ENCODE measurements around the gene ZC2HC1C. TPM values are rescaled to one million over a fixed set of nuclear protein-coding genes. Genes with fewer than 3 reads are reported as not detected.
A peak's percentile ranks its signal among the peaks of the same experiment; 100 is the strongest.

Gene ZC2HC1C
- total and polyA plus RNA-seq, 5 donors from 2014 or later = 0.49 to 0.99 (median 0.88) TPM; not detected in 1

- H3K27me3 ChIP-seq (ENCODE audit: control insufficient read depth, insufficient read depth, low read length) = no peaks in the 10 kb centered on the region
- Mint-ChIP-seq H3K27me3 (no peaks in the 10 kb centered on the region), H3K36me3 (peaks cover 55% of the 10 kb centered on the region), H3K27ac (no peak overlapping the region), H3K4me1 (peaks cover 0 to 6% (median under 1%) of the 10 kb centered on the region in 4 donors), H3K4me3 (no peak overlapping the region), H3K9me3 (no peaks in the 10 kb centered on the region)
- no peak overlapping the region for H3K27ac ChIP-seq (ENCODE audit: insufficient read depth, low read length, poor library complexity, severe bottlenecking)
- no peaks in the 10 kb centered on the region for H3K4me1 ChIP-seq (ENCODE audit: control insufficient read depth, insufficient read depth, low read length, poor library complexity, severe bottlenecking)
- no peak overlapping the region for H3K4me3 ChIP-seq (ENCODE audit: low read depth, low read length)
- H3K9me3 ChIP-seq (ENCODE audit: control insufficient read depth in 2 of 2, low read length in 2 of 2) = no peaks in the 10 kb centered on the region
- DNase-seq (no peak), ATAC-seq (ENCODE audit: low read depth in 2 of 2) (no peak)
- peaks cover 82% of the 10 kb centered on the region for H3K36me3 ChIP-seq (ENCODE audit: control insufficient read depth, insufficient read depth, low read length)
These were observed 26.2 kb downstream of the ZC2HC1C start for GRCh38 chr14:75095690-75096089.

DNA sequence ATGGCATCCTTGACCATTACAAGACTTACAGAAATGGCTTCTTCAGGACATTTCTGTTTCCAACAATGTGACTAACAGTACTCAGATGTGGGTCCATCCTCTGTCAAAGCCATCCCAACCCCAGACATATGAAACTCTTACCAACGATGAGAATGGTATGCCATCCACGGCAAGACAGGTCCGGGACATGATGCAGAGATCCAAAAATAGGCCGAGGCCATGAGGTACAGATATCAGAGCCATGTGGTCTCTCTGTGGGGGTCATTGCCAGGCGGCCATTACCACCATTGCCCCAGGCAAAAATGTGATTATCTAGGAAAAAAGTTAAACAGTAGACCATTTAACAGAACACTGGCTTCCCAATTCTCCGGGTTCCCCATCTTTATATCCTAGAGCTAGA lies 27.5 kb downstream of the ZC2HC1C start:
- no peaks in the 10 kb centered on the region for H3K27me3 Mint-ChIP-seq
- H3K4me3 Mint-ChIP-seq = no peak overlapping the region
- H3K27ac Mint-ChIP-seq = no peak overlapping the region
- H3K9me3 Mint-ChIP-seq = no peaks in the 10 kb centered on the region
- Histone ChIP-seq H3K4me1 (ENCODE audit: control insufficient read depth, insufficient read depth, low read length, poor library complexity, severe bottlenecking) (no peaks in the 10 kb centered on the region), H3K27me3 (ENCODE audit: control insufficient read depth, insufficient read depth, low read length) (no peaks in the 10 kb centered on the region), H3K9me3 (ENCODE audit: control insufficient read depth in 2 of 2, low read length in 2 of 2) (no peaks in the 10 kb centered on the region), H3K4me3 (ENCODE audit: low read depth, low read length) (no peak overlapping the region), H3K27ac (ENCODE audit: insufficient read depth, low read length, poor library complexity, severe bottlenecking) (no peak overlapping the region), H3K36me3 (ENCODE audit: control insufficient read depth, insufficient read depth, low read length) (peaks cover 83% of the 10 kb centered on the region)
- no peak for DNase-seq
- H3K4me1 Mint-ChIP-seq = peaks cover 0 to 6% (median under 1%) of the 10 kb centered on the region in 4 donors
- no peak for ATAC-seq (ENCODE audit: low read depth in 2 of 2)
- H3K36me3 Mint-ChIP-seq = peaks cover 59% of the 10 kb centered on the region

GRCh38 chr14:75098212-75098611 lies 28.8 kb downstream of the ZC2HC1C start:
- Histone ChIP-seq H3K27ac (ENCODE audit: insufficient read depth, low read length, poor library complexity, severe bottlenecking) (no peak overlapping the region), H3K9me3 (ENCODE audit: control insufficient read depth in 2 of 2, low read length in 2 of 2) (no peaks in the 10 kb centered on the region), H3K4me1 (ENCODE audit: control insufficient read depth, insufficient read depth, low read length, poor library complexity, severe bottlenecking) (no peaks in the 10 kb centered on the region), H3K36me3 (ENCODE audit: control insufficient read depth, insufficient read depth, low read length) (peaks cover 79% of the 10 kb centered on the region), H3K4me3 (ENCODE audit: low read depth, low read length) (no peak overlapping the region), H3K27me3 (ENCODE audit: control insufficient read depth, insufficient read depth, low read length) (no peaks in the 10 kb centered on the region)
- H3K9me3 Mint-ChIP-seq = no peaks in the 10 kb centered on the region
- no peak for DNase-seq
- no peak overlapping the region for H3K4me3 Mint-ChIP-seq
- peaks cover 57% of the 10 kb centered on the region for H3K36me3 Mint-ChIP-seq
- no peak for ATAC-seq (ENCODE audit: low read depth in 2 of 2)
- peaks cover 0 to 6% (median under 1%) of the 10 kb centered on the region in 4 donors for H3K4me1 Mint-ChIP-seq
- H3K27me3 Mint-ChIP-seq = no peaks in the 10 kb centered on the region
- H3K27ac Mint-ChIP-seq = peak overlapping the region in 1 of 3 donors; percentile 53

DNA sequence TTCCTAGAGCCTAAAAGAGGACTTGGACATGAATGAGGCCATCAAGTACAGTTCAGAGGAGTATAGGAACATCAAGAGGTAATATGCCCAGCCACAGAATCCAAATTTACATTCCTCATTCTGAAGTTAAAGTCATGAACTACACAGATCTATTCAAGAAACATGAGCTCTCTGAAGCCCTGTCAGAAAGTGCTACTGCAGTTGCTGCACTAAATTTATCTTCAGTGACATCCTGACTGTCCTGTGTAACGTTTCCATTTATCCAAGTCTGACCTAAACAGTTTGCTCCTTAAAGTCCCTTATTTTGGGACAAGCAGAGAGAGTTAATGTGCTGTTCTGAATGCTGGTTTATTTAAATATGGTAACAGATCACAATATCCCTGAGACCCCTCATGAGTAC lies 29.2 kb downstream of the ZC2HC1C start:
- Mint-ChIP-seq H3K4me1 (peaks cover 0 to 6% (median under 1%) of the 10 kb centered on the region in 4 donors), H3K27ac (peak overlapping the region in 1 of 3 donors; percentile 53), H3K9me3 (no peaks in the 10 kb centered on the region), H3K4me3 (no peak overlapping the region), H3K27me3 (no peaks in the 10 kb centered on the region), H3K36me3 (peaks cover 61% of the 10 kb centered on the region)
- Histone ChIP-seq H3K36me3 (ENCODE audit: control insufficient read depth, insufficient read depth, low read length) (peaks cover 80% of the 10 kb centered on the region), H3K4me1 (ENCODE audit: control insufficient read depth, insufficient read depth, low read length, poor library complexity, severe bottlenecking) (no peaks in the 10 kb centered on the region), H3K4me3 (ENCODE audit: low read depth, low read length) (no peak overlapping the region), H3K27me3 (ENCODE audit: control insufficient read depth, insufficient read depth, low read length) (no peaks in the 10 kb centered on the region), H3K27ac (ENCODE audit: insufficient read depth, low read length, poor library complexity, severe bottlenecking) (no peak overlapping the region), H3K9me3 (ENCODE audit: control insufficient read depth in 2 of 2, low read length in 2 of 2) (no peaks in the 10 kb centered on the region)
- DNase-seq (no peak), ATAC-seq (ENCODE audit: low read depth in 2 of 2) (no peak)

DNA sequence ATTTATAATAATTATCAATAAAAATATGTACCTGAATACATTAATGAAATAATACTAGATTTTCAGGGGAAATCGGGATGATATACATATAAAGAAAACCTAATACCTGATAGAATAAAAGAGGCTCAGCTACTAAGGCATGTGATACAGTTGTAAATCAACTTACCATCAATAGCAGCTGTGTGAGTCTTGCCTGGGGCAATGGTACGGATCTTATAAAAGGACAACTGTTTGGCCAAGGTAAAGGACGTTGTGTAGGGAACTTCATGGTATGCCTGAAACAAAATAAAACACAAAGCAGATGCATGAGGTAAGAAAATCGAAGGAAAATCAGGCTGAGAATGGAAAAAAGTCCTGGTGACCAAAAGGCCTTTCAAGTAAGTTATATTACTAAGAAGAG lies 32.0 kb downstream of the ZC2HC1C start:
- H3K27ac Mint-ChIP-seq = no peak overlapping the region
- DNase-seq (no peak), ATAC-seq (ENCODE audit: low read depth in 2 of 2) (no peak)
- H3K4me1 Mint-ChIP-seq = peaks cover 0 to 6% (median under 1%) of the 10 kb centered on the region in 4 donors
- Histone ChIP-seq H3K36me3 (ENCODE audit: control insufficient read depth, insufficient read depth, low read length) (peaks cover 79% of the 10 kb centered on the region), H3K4me1 (ENCODE audit: control insufficient read depth, insufficient read depth, low read length, poor library complexity, severe bottlenecking) (no peaks in the 10 kb centered on the region), H3K9me3 (ENCODE audit: control insufficient read depth in 2 of 2, low read length in 2 of 2) (no peaks in the 10 kb centered on the region), H3K27ac (ENCODE audit: insufficient read depth, low read length, poor library complexity, severe bottlenecking) (no peak overlapping the region), H3K4me3 (ENCODE audit: low read depth, low read length) (no peak overlapping the region), H3K27me3 (ENCODE audit: control insufficient read depth, insufficient read depth, low read length) (no peaks in the 10 kb centered on the region)
- H3K9me3 Mint-ChIP-seq = no peaks in the 10 kb centered on the region
- H3K4me3 Mint-ChIP-seq = no peak overlapping the region
- peaks cover 55% of the 10 kb centered on the region for H3K36me3 Mint-ChIP-seq
- H3K27me3 Mint-ChIP-seq = no peaks in the 10 kb centered on the region

DNA sequence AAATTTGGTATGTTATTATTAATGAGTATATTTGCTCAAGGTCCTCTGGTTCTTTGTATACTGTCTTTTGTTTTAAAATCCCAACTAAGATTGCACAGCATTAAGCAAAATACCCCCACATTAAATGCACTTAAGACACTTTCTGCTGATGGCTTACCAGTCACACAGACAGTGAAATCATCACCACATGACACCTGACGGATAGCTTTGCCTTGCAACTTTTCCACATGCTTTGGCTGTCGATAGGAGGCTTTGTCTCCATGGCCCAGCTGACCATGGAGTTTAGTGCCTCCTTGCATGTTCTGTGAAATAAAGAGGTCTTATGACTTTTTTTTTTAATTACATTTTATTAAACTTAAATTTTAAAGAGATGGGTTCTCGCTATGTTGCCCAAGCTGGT lies 37.7 kb downstream of the ZC2HC1C start:
- H3K4me1 Mint-ChIP-seq = peaks cover 0 to 7% (median 2%) of the 10 kb centered on the region in 4 donors
- Histone ChIP-seq H3K9me3 (ENCODE audit: control insufficient read depth in 2 of 2, low read length in 2 of 2) (no peaks in the 10 kb centered on the region), H3K27me3 (ENCODE audit: control insufficient read depth, insufficient read depth, low read length) (no peaks in the 10 kb centered on the region), H3K4me1 (ENCODE audit: control insufficient read depth, insufficient read depth, low read length, poor library complexity, severe bottlenecking) (no peaks in the 10 kb centered on the region), H3K36me3 (ENCODE audit: control insufficient read depth, insufficient read depth, low read length) (peaks cover 72% of the 10 kb centered on the region), H3K27ac (ENCODE audit: insufficient read depth, low read length, poor library complexity, severe bottlenecking) (no peak overlapping the region), H3K4me3 (ENCODE audit: low read depth, low read length) (no peak overlapping the region)
- no peaks in the 10 kb centered on the region for H3K27me3 Mint-ChIP-seq
- H3K9me3 Mint-ChIP-seq = no peaks in the 10 kb centered on the region
- H3K36me3 Mint-ChIP-seq = peaks cover 62% of the 10 kb centered on the region
- ATAC-seq (ENCODE audit: low read depth in 2 of 2) = no peak
- no peak overlapping the region for H3K27ac Mint-ChIP-seq
- DNase-seq = no peak
- H3K4me3 Mint-ChIP-seq = no peak overlapping the region

- peaks cover 82% of the 10 kb centered on the region for H3K36me3 ChIP-seq (ENCODE audit: control insufficient read depth, insufficient read depth, low read length)
- H3K36me3 Mint-ChIP-seq = peaks cover 67% of the 10 kb centered on the region
- peaks cover 5 to 16% (median 12%) of the 10 kb centered on the region in 4 donors for H3K4me1 Mint-ChIP-seq
- no peaks in the 10 kb centered on the region for H3K27me3 ChIP-seq (ENCODE audit: control insufficient read depth, insufficient read depth, low read length)
- ATAC-seq (ENCODE audit: low read depth in 2 of 2) (no peak), DNase-seq (no peak)
- no peak overlapping the region for H3K4me3 ChIP-seq (ENCODE audit: low read depth, low read length)
- no peak overlapping the region for H3K27ac ChIP-seq (ENCODE audit: insufficient read depth, low read length, poor library complexity, severe bottlenecking)
- H3K27me3 Mint-ChIP-seq = no peaks in the 10 kb centered on the region
- H3K27ac Mint-ChIP-seq = no peak overlapping the region
- no peaks in the 10 kb centered on the region for H3K9me3 ChIP-seq (ENCODE audit: control insufficient read depth in 2 of 2, low read length in 2 of 2)
- H3K4me3 Mint-ChIP-seq = no peak overlapping the region
- H3K9me3 Mint-ChIP-seq = no peaks in the 10 kb centered on the region
- peaks cover 4% of the 10 kb centered on the region for H3K4me1 ChIP-seq (ENCODE audit: control insufficient read depth, insufficient read depth, low read length, poor library complexity, severe bottlenecking)
These were observed 40.4 kb downstream of the ZC2HC1C start for GRCh38 chr14:75109877-75110276.

- H3K9me3 Mint-ChIP-seq = no peaks in the 10 kb centered on the region
- peaks cover 60% of the 10 kb centered on the region for H3K36me3 Mint-ChIP-seq
- peak overlapping the region in 1 of 3 donors; percentile 20 for H3K27ac Mint-ChIP-seq
- H3K9me3 ChIP-seq (ENCODE audit: control insufficient read depth in 2 of 2, low read length in 2 of 2) = no peaks in the 10 kb centered on the region
- peaks cover 4% of the 10 kb centered on the region for H3K4me1 ChIP-seq (ENCODE audit: control insufficient read depth, insufficient read depth, low read length, poor library complexity, severe bottlenecking)
- no peaks in the 10 kb centered on the region for H3K27me3 ChIP-seq (ENCODE audit: control insufficient read depth, insufficient read depth, low read length)
- H3K4me3 ChIP-seq (ENCODE audit: low read depth, low read length) = no peak overlapping the region
- peaks cover 5 to 17% (median 14%) of the 10 kb centered on the region in 4 donors for H3K4me1 Mint-ChIP-seq
- H3K4me3 Mint-ChIP-seq = no peak overlapping the region
- peak in 1 of 3 donors; percentile 64 for DNase-seq
- H3K27ac ChIP-seq (ENCODE audit: insufficient read depth, low read length, poor library complexity, severe bottlenecking) = no peak overlapping the region
- peaks cover 80% of the 10 kb centered on the region for H3K36me3 ChIP-seq (ENCODE audit: control insufficient read depth, insufficient read depth, low read length)
- ATAC-seq (ENCODE audit: low read depth in 2 of 2) = peak in 1 of 2 donors; percentile 68
- no peaks in the 10 kb centered on the region for H3K27me3 Mint-ChIP-seq
These were observed 44.6 kb downstream of the ZC2HC1C start for GRCh38 chr14:75113932-75114539.

All from CD4-positive, CD25-positive, alpha-beta regulatory T cell (primary cell).